ENCODE results near the gene NGFR. TPM values are rescaled to one million over a fixed set of nuclear protein-coding genes. Genes with fewer than 3 reads are reported as not detected.
A peak's percentile ranks its signal among the peaks of the same experiment; 100 is the strongest.

The NGFR gene
- total and polyA plus RNA-seq, 2 donors (not counting 1 experiment from before 2014, with no cell fraction given) = 0.31 to 1.6 TPM

DNA sequence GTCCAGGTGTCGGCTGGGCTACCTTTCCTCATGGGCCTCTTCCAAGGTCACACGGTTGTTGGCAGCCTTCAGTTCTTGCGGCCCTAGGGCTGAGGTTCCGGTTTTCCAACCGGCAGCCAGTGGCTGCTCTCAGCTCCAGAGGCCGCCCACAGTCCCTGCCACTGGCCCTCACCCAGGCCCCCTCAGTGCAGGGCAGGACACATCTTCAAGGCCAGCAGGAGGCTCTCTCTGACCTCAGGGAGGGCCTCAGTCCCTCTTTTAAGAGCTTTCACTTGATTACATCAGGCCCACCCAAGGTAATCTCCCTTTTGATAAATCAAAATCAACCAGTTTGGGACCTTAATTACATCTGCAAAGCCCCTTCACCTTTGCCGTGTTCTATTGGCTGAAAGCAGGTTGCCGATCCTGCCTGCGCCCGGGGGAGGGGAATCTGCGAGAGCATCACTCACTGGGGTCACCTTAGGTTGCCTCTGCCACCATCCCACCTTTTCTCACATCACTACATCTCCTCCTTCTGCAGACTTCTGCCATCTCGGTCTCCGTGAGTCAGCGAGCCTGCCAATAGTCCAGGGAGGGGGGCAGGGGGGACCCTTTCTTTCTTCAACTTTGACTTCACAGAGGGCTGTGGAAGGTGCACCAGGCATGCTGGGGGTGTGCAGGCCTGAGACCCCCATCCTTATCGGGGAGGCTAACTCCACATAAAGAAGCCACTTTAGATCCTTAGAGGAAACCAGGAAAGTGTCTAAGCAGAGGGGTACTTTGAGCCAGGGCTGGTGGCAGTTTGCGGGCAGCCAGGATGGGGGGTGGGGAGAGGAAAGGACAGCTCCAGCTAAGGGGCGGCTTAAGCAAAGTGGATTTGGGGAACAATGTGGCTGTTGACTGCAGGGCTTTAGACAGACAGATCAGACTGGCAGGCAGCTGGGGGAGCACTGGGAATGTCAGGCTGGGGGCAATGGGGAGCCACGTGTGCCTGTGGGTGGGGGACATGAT lies 51.7 kb downstream of the NGFR start:
- Mint-ChIP-seq H3K27me3 (peaks cover 30% of the 10 kb centered on the region), H3K27ac (no peak overlapping the region), H3K9me3 (ENCODE audit: insufficient read depth) (peaks cover 5% of the 10 kb centered on the region), H3K4me3 (no peak overlapping the region), H3K4me1 (no peaks in the 10 kb centered on the region)
- H3K27me3 ChIP-seq (replicated peaks in 1 of 4; ENCODE audit: control extremely low read depth in 1 of 4, control insufficient read depth in 3 of 4, insufficient read depth in 4 of 4, low read length in 3 of 4) = peaks cover 0 to 9% (median 2%) of the 10 kb centered on the region in 4 experiments
- H3K79me2 ChIP-seq (ENCODE audit: control insufficient read depth, insufficient read depth, low read length) = no peaks in the 10 kb centered on the region
- WGBS (ENCODE audit: insufficient coverage) = 95% methylated on average over 13 of the region's 18 CpGs
- intact Hi-C loops (cut with micrococcal nuclease) = no loop called here
- no peak for TF ChIP-seq EZH2 (IDR thresholded peaks at IDR 0.05; ENCODE audit: borderline replicate concordance, insufficient read depth, low read depth, low read length, poor library complexity, severe bottlenecking)
- TF ChIP-seq, protein P1, sequence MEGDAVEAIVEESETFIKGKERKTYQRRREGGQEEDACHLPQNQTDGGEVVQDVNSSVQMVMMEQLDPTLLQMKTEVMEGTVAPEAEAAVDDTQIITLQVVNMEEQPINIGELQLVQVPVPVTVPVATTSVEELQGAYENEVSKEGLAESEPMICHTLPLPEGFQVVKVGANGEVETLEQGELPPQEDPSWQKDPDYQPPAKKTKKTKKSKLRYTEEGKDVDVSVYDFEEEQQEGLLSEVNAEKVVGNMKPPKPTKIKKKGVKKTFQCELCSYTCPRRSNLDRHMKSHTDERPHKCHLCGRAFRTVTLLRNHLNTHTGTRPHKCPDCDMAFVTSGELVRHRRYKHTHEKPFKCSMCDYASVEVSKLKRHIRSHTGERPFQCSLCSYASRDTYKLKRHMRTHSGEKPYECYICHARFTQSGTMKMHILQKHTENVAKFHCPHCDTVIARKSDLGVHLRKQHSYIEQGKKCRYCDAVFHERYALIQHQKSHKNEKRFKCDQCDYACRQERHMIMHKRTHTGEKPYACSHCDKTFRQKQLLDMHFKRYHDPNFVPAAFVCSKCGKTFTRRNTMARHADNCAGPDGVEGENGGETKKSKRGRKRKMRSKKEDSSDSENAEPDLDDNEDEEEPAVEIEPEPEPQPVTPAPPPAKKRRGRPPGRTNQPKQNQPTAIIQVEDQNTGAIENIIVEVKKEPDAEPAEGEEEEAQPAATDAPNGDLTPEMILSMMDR (IDR thresholded peaks at IDR 0.05) = no peak
- no peak overlapping the region for H3K4me2 ChIP-seq (replicated peaks; ENCODE audit: low read depth, low read length, poor library complexity, severe bottlenecking)
- H3K4me3 ChIP-seq (ENCODE audit: control extremely low read depth in 1 of 5, extremely low read depth in 1 of 5, insufficient read depth in 1 of 5, low read depth in 2 of 5, low read length in 4 of 5) = no peak overlapping the region
- H4K20me1 ChIP-seq (ENCODE audit: control insufficient read depth, insufficient read depth, low read length, poor library complexity, severe bottlenecking) = no peaks in the 10 kb centered on the region
- peak; percentile 1 for DNase-seq
- no peaks in the 10 kb centered on the region for H3K4me1 ChIP-seq (ENCODE audit: control insufficient read depth in 2 of 2, insufficient read depth in 2 of 2, low read length in 2 of 2)
- H3K36me3 ChIP-seq (replicated peaks in 1 of 2; ENCODE audit: control extremely low read depth in 1 of 2, control insufficient read depth in 1 of 2, extremely low read depth in 1 of 2, insufficient read depth in 2 of 2, low read length in 1 of 2) = no peaks in the 10 kb centered on the region
- no peak for ATAC-seq (ENCODE audit: low read depth)
- peaks cover 0 to 13% (median 2%) of the 10 kb centered on the region in 3 donors for H3K9me3 ChIP-seq (ENCODE audit: control extremely low read depth in 1 of 3, control insufficient read depth in 2 of 3, insufficient read depth in 1 of 3, low read length in 2 of 3)
- POLR2A ChIA-PET = no interaction called here
- no peak overlapping the region for H3K27ac ChIP-seq (ENCODE audit: low read length in 2 of 2)
- CTCF ChIA-PET = interaction anchor here (0.6 kb wide), 1 partner anchor 27 kb away, joined by 3 read pairs; no protein-coding TSS in a partner anchor
- no peak overlapping the region for H2AFZ ChIP-seq (ENCODE audit: insufficient read depth, low read depth, low read length, poor library complexity, severe bottlenecking)
- no peak overlapping the region for H3K9ac ChIP-seq (ENCODE audit: low read length)

DNA sequence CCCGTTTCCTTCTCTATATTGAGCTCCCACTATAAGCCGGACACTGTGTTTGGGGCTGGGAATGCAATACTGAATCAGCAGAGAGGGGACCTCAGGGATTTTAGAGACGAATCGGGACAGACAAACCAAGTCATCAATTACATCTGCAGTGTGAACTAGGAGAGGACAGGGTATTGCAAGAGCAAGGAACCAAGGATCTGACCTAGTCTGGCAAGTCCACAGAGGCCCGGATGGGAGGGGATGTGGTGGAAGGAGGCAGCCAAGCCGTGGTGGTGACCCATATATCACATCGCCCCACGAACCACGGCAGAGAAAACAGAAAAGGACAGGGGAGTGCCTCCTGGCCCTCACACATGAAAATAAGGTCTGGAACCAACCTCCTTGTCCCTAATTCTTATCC lies 52.5 kb downstream of the NGFR start:
- Histone ChIP-seq H3K27me3 (replicated peaks in 1 of 4; ENCODE audit: control extremely low read depth in 1 of 4, control insufficient read depth in 3 of 4, insufficient read depth in 4 of 4, low read length in 3 of 4) (peaks cover 0 to 9% (median 2%) of the 10 kb centered on the region in 4 experiments), H3K4me3 (ENCODE audit: control extremely low read depth in 1 of 5, extremely low read depth in 1 of 5, insufficient read depth in 1 of 5, low read depth in 2 of 5, low read length in 4 of 5) (no peak overlapping the region), H4K20me1 (ENCODE audit: control insufficient read depth, insufficient read depth, low read length, poor library complexity, severe bottlenecking) (no peaks in the 10 kb centered on the region), H3K4me1 (ENCODE audit: control insufficient read depth in 2 of 2, insufficient read depth in 2 of 2, low read length in 2 of 2) (no peaks in the 10 kb centered on the region), H3K4me2 (replicated peaks; ENCODE audit: low read depth, low read length, poor library complexity, severe bottlenecking) (no peak overlapping the region), H3K79me2 (ENCODE audit: control insufficient read depth, insufficient read depth, low read length) (no peaks in the 10 kb centered on the region), H3K36me3 (replicated peaks in 1 of 2; ENCODE audit: control extremely low read depth in 1 of 2, control insufficient read depth in 1 of 2, extremely low read depth in 1 of 2, insufficient read depth in 2 of 2, low read length in 1 of 2) (no peaks in the 10 kb centered on the region), H3K9me3 (ENCODE audit: control extremely low read depth in 1 of 3, control insufficient read depth in 2 of 3, insufficient read depth in 1 of 3, low read length in 2 of 3) (peaks cover 0 to 12% (median 2%) of the 10 kb centered on the region in 3 donors), H3K9ac (ENCODE audit: low read length) (no peak overlapping the region), H3K27ac (ENCODE audit: low read length in 2 of 2) (no peak overlapping the region), H2AFZ (ENCODE audit: insufficient read depth, low read depth, low read length, poor library complexity, severe bottlenecking) (no peak overlapping the region)
- peaks cover 5% of the 10 kb centered on the region for H3K9me3 Mint-ChIP-seq (ENCODE audit: insufficient read depth)
- ChIA-PET POLR2A (no interaction called here), CTCF (no interaction called here)
- TF ChIP-seq, protein P1 (IDR thresholded peaks at IDR 0.05) = no peak
- no peak for TF ChIP-seq EZH2 (IDR thresholded peaks at IDR 0.05; ENCODE audit: borderline replicate concordance, insufficient read depth, low read depth, low read length, poor library complexity, severe bottlenecking)
- H3K4me3 Mint-ChIP-seq = no peak overlapping the region
- intact Hi-C loops (cut with micrococcal nuclease) = no loop called here
- H3K27me3 Mint-ChIP-seq = peaks cover 23% of the 10 kb centered on the region
- DNase-seq (no peak), ATAC-seq (ENCODE audit: low read depth) (no peak)
- H3K4me1 Mint-ChIP-seq = no peaks in the 10 kb centered on the region
- H3K27ac Mint-ChIP-seq = no peak overlapping the region
- 54% methylated on average over 4 of the region's 9 CpGs for WGBS (ENCODE audit: insufficient coverage)
